Tibial artery (tissue), 4 donors: ENCODE measurements around the gene ELOVL6.

Experiments
- DNase-seq, 2 donors: peaks; one replicate each; pipeline ENCODE4 v3.0.0-alpha.2; 2019
- H3K27ac ChIP-seq, 2 donors: fragments of 200-600 bp; sonication (generic) in 1 of 2; 1 replicate in 1 of 2; 2 replicates in 1 of 2; pipeline ENCODE4 v1.5.1; 2018 to 2019; ENCODE audit warnings: mild to moderate bottlenecking in 1 of 2
- H3K27me3 ChIP-seq, 2 donors: fragments of 200-600 bp; sonication (generic) in 1 of 2; one replicate each; pipeline versions ENCODE4 v1.5.1 to v1.6.0; 2016 to 2019
- H3K36me3 ChIP-seq, 3 donors: fragments of 200-600 bp; sonication (generic) in 2 of 3; one replicate each; pipeline ENCODE4 v1.5.1; 2016 to 2019; ENCODE audit warnings: mild to moderate bottlenecking in 2 of 3
- H3K4me1 ChIP-seq, 4 donors: fragments of 200-600 bp; sonication (generic) in 2 of 4; 1 replicate in 3 of 4; 2 replicates in 1 of 4; pipeline ENCODE4 v1.5.1; 2016 to 2019
- H3K4me3 ChIP-seq, 2 donors: fragments of 200-600 bp; sonication (generic) in 1 of 2; 1 replicate in 1 of 2; 2 replicates in 1 of 2; pipeline ENCODE4 v1.5.1; 2018 to 2019; ENCODE audit warnings: mild to moderate bottlenecking in 2 of 2
- H3K9me3 ChIP-seq, 3 donors: fragments of 200-600 bp; sonication (generic) in 1 of 3; one replicate each; pipeline ENCODE4 v1.5.1; 2016 to 2019
- CTCF ChIP-seq, 2 experiments: fragments of 200-600 bp in 1 of 2; fragments of 450-650 bp in 1 of 2; IDR thresholded peaks; one replicate each; pipeline ENCODE4 v1.5.1; 2017 to 2019; ENCODE audit warnings: antibody characterized with exemption in 2 of 2, mild to moderate bottlenecking in 1 of 2, moderate library complexity in 1 of 2
- intact Hi-C: fragments of 100-400 bp; cut with DNase I; formaldehyde crosslinking; loops from one replicate; pipeline ENCODE4 v1.15.0; 2023; ENCODE audit warnings: low total_unique reads

Gene ELOVL6

DNA sequence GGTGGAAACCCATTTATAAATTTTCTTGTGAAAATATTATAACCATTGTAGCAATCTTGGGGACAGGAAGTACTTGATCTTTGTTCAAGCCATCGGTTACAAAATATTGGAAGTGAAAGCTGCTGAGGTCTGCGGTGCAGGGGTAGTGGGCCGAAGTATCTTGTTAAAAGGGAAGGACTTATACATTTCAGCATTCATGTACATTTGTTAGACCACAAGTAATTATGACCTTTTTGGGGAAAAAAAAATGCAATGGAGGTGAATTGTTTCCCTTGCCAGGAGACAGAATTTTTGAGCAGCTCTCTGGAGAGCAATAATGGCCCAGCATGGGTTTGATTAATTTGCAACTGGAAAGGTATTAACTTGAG is 164.4 kb downstream of the ELOVL6 start:
- peaks cover 0 to 8% of the 10 kb centered on the region in 2 donors for H3K27me3 ChIP-seq
- no peak overlapping the region for H3K4me3 ChIP-seq
- no peaks in the 10 kb centered on the region for H3K36me3 ChIP-seq
- H3K4me1 ChIP-seq: no peaks in the 10 kb centered on the region
- no peak overlapping the region for H3K27ac ChIP-seq
- no peak for TF ChIP-seq CTCF (IDR thresholded peaks at IDR 0.05)
- no peaks in the 10 kb centered on the region for H3K9me3 ChIP-seq
- intact Hi-C loops: no loop called here
- peak in 1 of 2 donors; percentile 34 for DNase-seq

GRCh38 chr4:110033355-110034025 is 164.9 kb downstream of the ELOVL6 start:
- DNase-seq: no peak
- peaks cover 0 to 8% of the 10 kb centered on the region in 2 donors for H3K27me3 ChIP-seq
- no peaks in the 10 kb centered on the region for H3K4me1 ChIP-seq
- intact Hi-C loops: no loop called here
- H3K36me3 ChIP-seq: no peaks in the 10 kb centered on the region
- no peak for TF ChIP-seq CTCF (IDR thresholded peaks at IDR 0.05)
- H3K9me3 ChIP-seq: no peaks in the 10 kb centered on the region
- H3K27ac ChIP-seq: no peak overlapping the region
- no peak overlapping the region for H3K4me3 ChIP-seq

- no peaks in the 10 kb centered on the region for H3K36me3 ChIP-seq
- H3K27ac ChIP-seq: no peak overlapping the region
- H3K9me3 ChIP-seq: no peaks in the 10 kb centered on the region
- intact Hi-C loops: no loop called here
- no peak overlapping the region for H3K4me3 ChIP-seq
- peak in 1 of 2 donors; percentile 64 for DNase-seq
- H3K4me1 ChIP-seq: no peaks in the 10 kb centered on the region
- peaks cover 0 to 8% of the 10 kb centered on the region in 2 donors for H3K27me3 ChIP-seq
- no peak for TF ChIP-seq CTCF (IDR thresholded peaks at IDR 0.05)
Measured at GRCh38 chr4:110032603-110033002, 165.8 kb downstream of the ELOVL6 start.

GRCh38 chr4:110025718-110026117 is 172.7 kb downstream of the ELOVL6 start:
- H3K4me3 ChIP-seq: no peak overlapping the region
- no peak for DNase-seq
- no peak overlapping the region for H3K27ac ChIP-seq
- intact Hi-C loops: no loop called here
- no peaks in the 10 kb centered on the region for H3K9me3 ChIP-seq
- TF ChIP-seq CTCF (IDR thresholded peaks at IDR 0.05): no peak
- peaks cover 0 to 2% of the 10 kb centered on the region in 2 donors for H3K27me3 ChIP-seq
- no peaks in the 10 kb centered on the region for H3K36me3 ChIP-seq
- H3K4me1 ChIP-seq: no peaks in the 10 kb centered on the region

GRCh38 chr4:110025056-110025455 is 173.4 kb downstream of the ELOVL6 start:
- intact Hi-C loops: no loop called here
- Histone ChIP-seq H3K36me3 (no peaks in the 10 kb centered on the region), H3K9me3 (no peaks in the 10 kb centered on the region), H3K27ac (no peak overlapping the region), H3K4me3 (no peak overlapping the region), H3K4me1 (no peaks in the 10 kb centered on the region), H3K27me3 (no peaks in the 10 kb centered on the region)
- TF ChIP-seq CTCF (IDR thresholded peaks at IDR 0.05): no peak
- no peak for DNase-seq

GRCh38 chr4:110022457-110022856 is 176.0 kb downstream of the ELOVL6 start:
- Histone ChIP-seq H3K9me3 (no peaks in the 10 kb centered on the region), H3K27me3 (no peaks in the 10 kb centered on the region), H3K27ac (no peak overlapping the region), H3K36me3 (no peaks in the 10 kb centered on the region), H3K4me1 (no peaks in the 10 kb centered on the region), H3K4me3 (no peak overlapping the region)
- no peak for TF ChIP-seq CTCF (IDR thresholded peaks at IDR 0.05)
- intact Hi-C loops: no loop called here
- DNase-seq: no peak
